IMR-90 (cell line): Measurements from ENCODE around the gene CDH23. TPM values are rescaled to one million over a fixed set of nuclear protein-coding genes. Genes with fewer than 3 reads are reported as not detected.

Experiments used
- ATAC-seq: fragments of 200-7000 bp; cut with Tn5 transposase; 2 replicates; pipeline ENCODE4 v1.9.1; 2020; ENCODE audit warnings: low read depth, mild to moderate bottlenecking, moderate library complexity
- BruUV-seq: library from RNA; stranded (reverse); fragments of 400-500 nt; replicated peaks from 2 replicates; lab custom pipeline; 2021; lab: Mats Ljungman, UMichigan
- CTCF ChIA-PET: fragments of 300-600 bp; formaldehyde crosslinking; extraction: SDS; loops from one replicate; lab custom pipeline; 2021; ENCODE audit warnings: antibody characterized with exemption; lab: Yijun Ruan, JAX
- POLR2A ChIA-PET: fragments of 300-600 bp; sonication (Branson Sonifier 250); formaldehyde crosslinking; loops from one replicate; lab custom pipeline; 2022; ENCODE audit warnings: antibody characterized with exemption; ENCODE audit not compliant: unreplicated experiment; lab: Charles Lee
- DNase-seq: peaks from one replicate; pipeline ENCODE4 v3.0.0; 2013
- H2AFZ ChIP-seq: replicated peaks from 2 replicates; pipeline ENCODE3; 2013; ENCODE audit warnings: low read length, mild to moderate bottlenecking; ENCODE audit not compliant: poor library complexity
- H2AK5ac ChIP-seq: 2 replicates; pipeline ENCODE4 v1.6.1; 2013; ENCODE audit warnings: low read depth, low read length, inconsistent platforms
- H2AK9ac ChIP-seq: replicated peaks from 2 replicates; pipeline ENCODE3; 2013; ENCODE audit warnings: mild to moderate bottlenecking, low read depth, low read length, moderate library complexity; ENCODE audit not compliant: poor library complexity
- H2BK120ac ChIP-seq: 2 replicates; pipeline ENCODE4 v1.6.1; 2013; ENCODE audit warnings: low read depth, low read length, inconsistent platforms
- H2BK15ac ChIP-seq: 3 replicates; pipeline ENCODE4 v1.6.1; 2013; ENCODE audit warnings: low read depth, low read length, inconsistent platforms
- H2BK20ac ChIP-seq: 2 replicates; pipeline ENCODE4 v1.6.1; 2013; ENCODE audit warnings: low read depth, mild to moderate bottlenecking, inconsistent platforms, low read length, moderate library complexity
- H2BK5ac ChIP-seq: 2 replicates; pipeline ENCODE4 v1.6.1; 2013; ENCODE audit warnings: mild to moderate bottlenecking, low read depth, low read length, inconsistent platforms; ENCODE audit not compliant: poor library complexity, severe bottlenecking
- H3K14ac ChIP-seq: replicated peaks from 2 replicates; pipeline ENCODE4 v1.6.1; 2013; ENCODE audit warnings: low read depth, low read length, inconsistent platforms
- H3K18ac ChIP-seq: 2 replicates; pipeline ENCODE4 v1.6.1; 2013; ENCODE audit warnings: low read depth, low read length, control low read depth
- H3K23ac ChIP-seq: 2 replicates; pipeline ENCODE4 v1.6.1; 2013; ENCODE audit warnings: low read depth, low read length, inconsistent platforms
- H3K27ac ChIP-seq: 2 replicates; pipeline ENCODE4 v1.5.1; 2013; ENCODE audit warnings: mild to moderate bottlenecking, control low read depth, low read length; ENCODE audit not compliant: insufficient read depth
- H3K27me3 ChIP-seq: 2 replicates; pipeline ENCODE4 v1.6.1; 2013; ENCODE audit warnings: low read length; ENCODE audit not compliant: control insufficient read depth, insufficient read depth
- H3K36me3 ChIP-seq: 2 replicates; pipeline ENCODE4 v1.6.1; 2013; ENCODE audit warnings: low read length, mixed read lengths; ENCODE audit not compliant: control insufficient read depth, insufficient read depth
- H3K4ac ChIP-seq: 2 replicates; pipeline ENCODE4 v1.6.1; 2013; ENCODE audit warnings: low read depth, low read length, inconsistent platforms
- H3K4me1 ChIP-seq: 2 replicates; pipeline ENCODE4 v1.6.1; 2013; ENCODE audit warnings: low read length, mixed read lengths; ENCODE audit not compliant: control insufficient read depth, insufficient read depth
- H3K4me2 ChIP-seq: 2 replicates; pipeline ENCODE4 v1.6.1; 2013; ENCODE audit warnings: low read depth, mild to moderate bottlenecking, control low read depth, low read length, moderate library complexity
- H3K4me3 ChIP-seq: 2 replicates; pipeline ENCODE4 v1.5.1; 2013; ENCODE audit warnings: low read depth, mild to moderate bottlenecking, control low read depth, low read length, moderate library complexity; ENCODE audit not compliant: insufficient read depth
- H3K56ac ChIP-seq: 2 replicates; pipeline ENCODE4 v1.6.1; 2013; ENCODE audit warnings: low read length, inconsistent platforms; ENCODE audit not compliant: insufficient read depth; ENCODE audit errors: extremely low read depth
- H3K79me1 ChIP-seq, 2 experiments: 2 replicates each; pipeline ENCODE4 v1.6.1; 2013; ENCODE audit warnings: low read length in 2 of 2, inconsistent platforms in 1 of 2, low read depth in 1 of 2
- H3K9ac ChIP-seq: 2 replicates; pipeline ENCODE4 v1.6.1; 2013; ENCODE audit warnings: low read depth, low read length, control low read depth
- H3K9me1 ChIP-seq: 2 replicates; pipeline ENCODE4 v1.6.1; 2013; ENCODE audit warnings: low read length, inconsistent platforms; ENCODE audit not compliant: insufficient read depth
- H3K9me3 ChIP-seq: 2 replicates; pipeline ENCODE4 v1.6.1; 2013; ENCODE audit warnings: low read length; ENCODE audit not compliant: control insufficient read depth, insufficient read depth
- H4K20me1 ChIP-seq: 2 replicates; pipeline ENCODE4 v1.6.1; 2013; ENCODE audit warnings: low read length, inconsistent platforms; ENCODE audit not compliant: insufficient read depth
- H4K5ac ChIP-seq: 2 replicates; pipeline ENCODE4 v1.6.1; 2013; ENCODE audit warnings: mild to moderate bottlenecking, low read depth, low read length, control low read depth
- H4K8ac ChIP-seq, 2 experiments: 2 replicates each; pipeline ENCODE4 v1.6.1; 2013; ENCODE audit warnings: low read depth in 2 of 2, low read length in 2 of 2, control low read depth in 1 of 2, inconsistent platforms in 1 of 2
- H4K91ac ChIP-seq: 2 replicates; pipeline ENCODE4 v1.6.1; 2013; ENCODE audit warnings: low read depth, low read length, inconsistent platforms; ENCODE audit not compliant: insufficient read depth
- CEBPB ChIP-seq: IDR thresholded peaks from 2 replicates; pipeline ENCODE4 v1.6.1; 2012; ENCODE audit warnings: low read depth, low read length, improper control_type of control experiment
- CHD1 ChIP-seq: IDR thresholded peaks from 2 replicates; pipeline ENCODE4 v1.6.1; 2012; ENCODE audit warnings: low read depth, low read length, improper control_type of control experiment
- ELK1 ChIP-seq: fragments of 150-350 bp; IDR thresholded peaks from 2 replicates; pipeline ENCODE4 v1.6.1; 2016; ENCODE audit warnings: low read depth, mild to moderate bottlenecking, low read length, moderate library complexity, borderline replicate concordance
- MAZ ChIP-seq: IDR thresholded peaks from 2 replicates; pipeline ENCODE4 v1.6.1; 2012; ENCODE audit warnings: low read depth, mild to moderate bottlenecking, low read length, improper control_type of control experiment, moderate library complexity, borderline replicate concordance
- MXI1 ChIP-seq: IDR thresholded peaks from 2 replicates; pipeline ENCODE4 v1.6.1; 2012; ENCODE audit warnings: low read depth, mild to moderate bottlenecking, low read length, moderate library complexity, borderline replicate concordance
- NFE2L2 ChIP-seq: fragments of 150-350 bp; IDR thresholded peaks from 2 replicates; pipeline ENCODE4 v1.6.1; 2016; ENCODE audit warnings: low read depth, mild to moderate bottlenecking, low read length
- RAD21 ChIP-seq: IDR thresholded peaks from 2 replicates; pipeline ENCODE4 v1.6.1; 2012; ENCODE audit warnings: low read length, improper control_type of control experiment
- RFX5 ChIP-seq: IDR thresholded peaks from 2 replicates; pipeline ENCODE4 v1.8.0; 2012; ENCODE audit warnings: low read depth, mild to moderate bottlenecking, low read length, moderate library complexity
- USF2 ChIP-seq: fragments of 150-350 bp; IDR thresholded peaks from 2 replicates; pipeline ENCODE4 v1.6.1; 2017; ENCODE audit warnings: mild to moderate bottlenecking, antibody characterized with exemption, low read length, low read depth
- WGBS, 2 experiments: methylation state at CpG; one replicate each; pipeline versions ENCODE4 v1.1.5 to v1.1.7; 2013; ENCODE audit warnings: missing lambda C conversion rate in 2 of 2; ENCODE audit not compliant: insufficient read length in 1 of 2; ENCODE audit errors: extremely low coverage in 2 of 2; 5-methylcytosine and 5-hydroxymethylcytosine counted together
- dilution Hi-C: fragments of 300-500 bp; cut with HindIII; formaldehyde crosslinking; loops from one replicate; pipeline ENCODE4 v1.14.3; 2018; ENCODE audit warnings: low sequenced_read_pairs; ENCODE audit not compliant: unreplicated experiment
- in situ Hi-C: fragments of 300-500 bp; cut with MboI; formaldehyde crosslinking; loops from 3 replicates; pipeline ENCODE4 v1.14.3; 2019; ENCODE audit warnings: low sequenced_read_pairs, inconsistent platforms, mixed read lengths
- intact Hi-C: fragments of 100-400 bp; cut with micrococcal nuclease; formaldehyde crosslinking; loops from 2 replicates; pipeline ENCODE4 v1.10.0; 2022
- polyA plus RNA-seq, 3 experiments: library from polyadenylated mRNA; depleted of rRNA; stranded (reverse); fragments of >200 nt; gene quantifications; 2 replicates each; pipeline ENCODE4 v1.2.3, GENCODE V29; 2012; ENCODE audit warnings: low replicate concordance in 1 of 3
- total RNA-seq: library from RNA; depleted of rRNA; stranded (reverse); fragments of >200 nt; gene quantifications from 2 replicates; pipeline ENCODE4 v1.2.3, GENCODE V29; 2012
- TF ChIP-seq, protein P1 (sequence below): conservative IDR thresholded peaks from 2 replicates; pipeline ENCODE4 v1.5.1; 2012; ENCODE audit warnings: mild to moderate bottlenecking, low read depth, low read length, improper control_type of control experiment

Gene CDH23
- total and polyA plus RNA-seq, 2 of the 4 experiments (the other 2 are of a cell fraction), result under 0.01 to 0.03 TPM

DNA sequence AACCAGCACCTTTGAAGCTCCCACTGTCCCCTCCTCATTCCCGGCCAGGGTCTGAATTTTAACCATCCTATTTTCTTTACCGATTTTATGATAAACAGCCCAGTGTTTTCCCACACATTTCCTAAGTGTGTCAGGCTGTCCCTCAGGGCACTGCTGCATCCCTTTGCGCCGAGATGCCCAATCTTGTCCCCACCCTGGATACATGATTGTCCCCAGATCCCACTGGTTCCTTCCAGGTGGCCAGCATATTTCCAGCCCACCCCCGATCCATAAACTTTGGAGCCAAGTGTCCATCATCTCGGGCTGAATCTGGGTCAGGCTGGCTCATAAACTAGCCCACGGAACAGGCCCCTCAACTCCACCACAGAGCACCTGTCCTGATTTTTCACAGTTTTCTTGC, 137.2 kb downstream of the CDH23 start:
- Histone ChIP-seq H3K9ac (no peak overlapping the region), H3K27ac (no peak overlapping the region), H4K5ac (no peak overlapping the region), H4K20me1 (no peaks in the 10 kb centered on the region; the same call in 1 of the 2 replicates), H3K79me1 (no peaks in the 10 kb centered on the region), H3K4me2 (no peak overlapping the region), H2AK5ac (no peak overlapping the region), H2BK120ac (no peak overlapping the region), H3K4me1 (no peaks in the 10 kb centered on the region), H2BK20ac (no peak overlapping the region), H3K9me3 (no peaks in the 10 kb centered on the region), H2BK5ac (no peak overlapping the region), H3K9me1 (no peaks in the 10 kb centered on the region; the same call in 1 of the 2 replicates), H3K4ac (no peak overlapping the region), H2AFZ (no peak overlapping the region), H3K56ac (no peak overlapping the region), H3K27me3 (peaks cover 31% of the 10 kb centered on the region), H4K91ac (no peak overlapping the region), H3K18ac (no peak overlapping the region), H3K4me3 (no peak overlapping the region), H2AK9ac (no peak overlapping the region), H3K36me3 (no peaks in the 10 kb centered on the region), H3K23ac (no peak overlapping the region), H3K14ac (no peak overlapping the region), H2BK15ac (no peak overlapping the region), H4K8ac (no peak overlapping the region)
- dilution Hi-C loops (no loop called here), in situ Hi-C loops (no loop called here), intact Hi-C loops (no loop called here)
- ChIA-PET POLR2A (no interaction called here), CTCF (no interaction called here)
- TF ChIP-seq MAZ, result no peak
- TF ChIP-seq, protein P1, sequence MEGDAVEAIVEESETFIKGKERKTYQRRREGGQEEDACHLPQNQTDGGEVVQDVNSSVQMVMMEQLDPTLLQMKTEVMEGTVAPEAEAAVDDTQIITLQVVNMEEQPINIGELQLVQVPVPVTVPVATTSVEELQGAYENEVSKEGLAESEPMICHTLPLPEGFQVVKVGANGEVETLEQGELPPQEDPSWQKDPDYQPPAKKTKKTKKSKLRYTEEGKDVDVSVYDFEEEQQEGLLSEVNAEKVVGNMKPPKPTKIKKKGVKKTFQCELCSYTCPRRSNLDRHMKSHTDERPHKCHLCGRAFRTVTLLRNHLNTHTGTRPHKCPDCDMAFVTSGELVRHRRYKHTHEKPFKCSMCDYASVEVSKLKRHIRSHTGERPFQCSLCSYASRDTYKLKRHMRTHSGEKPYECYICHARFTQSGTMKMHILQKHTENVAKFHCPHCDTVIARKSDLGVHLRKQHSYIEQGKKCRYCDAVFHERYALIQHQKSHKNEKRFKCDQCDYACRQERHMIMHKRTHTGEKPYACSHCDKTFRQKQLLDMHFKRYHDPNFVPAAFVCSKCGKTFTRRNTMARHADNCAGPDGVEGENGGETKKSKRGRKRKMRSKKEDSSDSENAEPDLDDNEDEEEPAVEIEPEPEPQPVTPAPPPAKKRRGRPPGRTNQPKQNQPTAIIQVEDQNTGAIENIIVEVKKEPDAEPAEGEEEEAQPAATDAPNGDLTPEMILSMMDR, result no peak
- no peak for TF ChIP-seq USF2
- no peak for TF ChIP-seq RAD21
- TF ChIP-seq CHD1, result no peak
- TF ChIP-seq ELK1, result no peak
- no peak for TF ChIP-seq RFX5
- no peak for TF ChIP-seq MXI1
- no peak for TF ChIP-seq CEBPB
- TF ChIP-seq NFE2L2, result no peak
- BruUV-seq, result no TSS peak
- 50% methylated on average over 1 of the region's 7 CpGs; no CpG with 5 or more reads in 1 of the 2 experiments for WGBS, 2 experiments
- ATAC-seq (no peak), DNase-seq (no peak)
